ENCODE results near the gene ITGA1.

DNA sequence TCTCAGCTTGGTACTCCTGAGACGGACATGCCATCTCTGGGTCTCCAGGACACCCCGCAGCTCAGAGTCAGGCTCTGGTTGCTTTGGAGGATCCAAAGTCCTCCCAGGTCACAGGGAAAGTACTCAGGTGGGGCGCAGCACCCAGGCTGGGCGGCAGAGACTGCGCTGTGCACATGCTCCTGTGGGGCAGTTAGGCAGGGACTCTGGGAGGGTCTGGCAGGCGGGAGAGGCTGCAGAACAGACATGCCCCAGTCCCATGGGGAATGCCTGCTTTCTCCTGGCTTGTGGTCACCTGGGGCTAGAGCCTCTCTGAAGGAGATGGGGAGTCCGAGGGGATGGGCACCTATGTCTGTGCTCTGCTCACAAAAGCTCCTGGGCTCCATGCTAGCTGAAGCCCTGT, 156.1 kb downstream of the ITGA1 start:
- TF ChIP-seq, protein P1, sequence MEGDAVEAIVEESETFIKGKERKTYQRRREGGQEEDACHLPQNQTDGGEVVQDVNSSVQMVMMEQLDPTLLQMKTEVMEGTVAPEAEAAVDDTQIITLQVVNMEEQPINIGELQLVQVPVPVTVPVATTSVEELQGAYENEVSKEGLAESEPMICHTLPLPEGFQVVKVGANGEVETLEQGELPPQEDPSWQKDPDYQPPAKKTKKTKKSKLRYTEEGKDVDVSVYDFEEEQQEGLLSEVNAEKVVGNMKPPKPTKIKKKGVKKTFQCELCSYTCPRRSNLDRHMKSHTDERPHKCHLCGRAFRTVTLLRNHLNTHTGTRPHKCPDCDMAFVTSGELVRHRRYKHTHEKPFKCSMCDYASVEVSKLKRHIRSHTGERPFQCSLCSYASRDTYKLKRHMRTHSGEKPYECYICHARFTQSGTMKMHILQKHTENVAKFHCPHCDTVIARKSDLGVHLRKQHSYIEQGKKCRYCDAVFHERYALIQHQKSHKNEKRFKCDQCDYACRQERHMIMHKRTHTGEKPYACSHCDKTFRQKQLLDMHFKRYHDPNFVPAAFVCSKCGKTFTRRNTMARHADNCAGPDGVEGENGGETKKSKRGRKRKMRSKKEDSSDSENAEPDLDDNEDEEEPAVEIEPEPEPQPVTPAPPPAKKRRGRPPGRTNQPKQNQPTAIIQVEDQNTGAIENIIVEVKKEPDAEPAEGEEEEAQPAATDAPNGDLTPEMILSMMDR (IDR thresholded peaks at IDR 0.05 in 4 of 5, conservative IDR thresholded peaks at IDR 0.05 in 1 of 5), result no peak
- no peak for TF ChIP-seq POLR2A (IDR thresholded peaks at IDR 0.05)
